Esophagus squamous epithelium (tissue), 5 donors: ENCODE measurements around the gene BICD2. TPM values are rescaled to one million over a fixed set of nuclear protein-coding genes. Genes with fewer than 3 reads are reported as not detected.
A peak's percentile ranks its signal among the peaks of the same experiment; 100 is the strongest.

Experiments
- DNase-seq: peaks from one replicate; lab custom pipeline; 2025; lab: John Stamatoyannopoulos, UW
- H3K27ac ChIP-seq, 4 donors: fragments of 200-600 bp; sonication (generic); one replicate each; pipeline ENCODE4 v1.5.1; 2016 to 2019; ENCODE audit warnings: mild to moderate bottlenecking in 1 of 4
- H3K27me3 ChIP-seq, 4 donors: fragments of 200-600 bp; sonication (generic); 1 replicate in 3 of 4; 2 replicates in 1 of 4; pipeline versions ENCODE4 v1.5.1 to v1.6.0; 2017 to 2021; ENCODE audit warnings: antibody characterized with exemption in 1 of 4
- H3K36me3 ChIP-seq, 3 donors: fragments of 200-600 bp; sonication (generic); one replicate each; pipeline ENCODE4 v1.5.1; 2016 to 2019
- H3K4me1 ChIP-seq, 3 donors: fragments of 200-600 bp; sonication (generic); one replicate each; pipeline ENCODE4 v1.5.1; 2017 to 2019
- H3K4me3 ChIP-seq, 4 donors: fragments of 200-600 bp; sonication (generic); 1 replicate in 3 of 4; 2 replicates in 1 of 4; pipeline ENCODE4 v1.5.1; 2016 to 2019; ENCODE audit warnings: mild to moderate bottlenecking in 2 of 4, moderate library complexity in 1 of 4
- H3K9me3 ChIP-seq, 3 donors: fragments of 200-600 bp; sonication (generic); one replicate each; pipeline ENCODE4 v1.5.1; 2016 to 2019
- CTCF ChIP-seq, 6 experiments: fragments of 450-650 bp in 4 of 6; fragments of 200-600 bp in 2 of 6; sonication (generic) in 2 of 6; IDR thresholded peaks; one replicate each; pipeline ENCODE4 v1.5.1; 2016 to 2019; ENCODE audit warnings: antibody characterized with exemption in 6 of 6, mild to moderate bottlenecking in 4 of 6, moderate library complexity in 4 of 6
- POLR2A ChIP-seq, 4 donors: fragments of 450-650 bp; IDR thresholded peaks; one replicate each; pipeline ENCODE4 v1.6.1; 2017; ENCODE audit warnings: antibody characterized with exemption in 4 of 4, mild to moderate bottlenecking in 4 of 4, moderate library complexity in 3 of 4
- WGBS, 2 donors: methylation state at CpG; one replicate each; pipeline ENCODE4 v1.1.5; 2018; 5-methylcytosine and 5-hydroxymethylcytosine counted together
- intact Hi-C: fragments of 100-400 bp; cut with DNase I; formaldehyde crosslinking; loops from one replicate; pipeline ENCODE4 v1.15.0; 2022
- total RNA-seq, 4 donors: library from RNA; depleted of rRNA; stranded (reverse); fragments of >200 nt; gene quantifications; one replicate each; pipeline ENCODE4 v1.1.0, GENCODE V29; 2016
- donor health status: DM: yes; HTN: yes; CAD: no.

Gene BICD2
- total RNA-seq, 4 donors from 2014 or later = 81.7 to 116 (median 91.1) TPM

DNA sequence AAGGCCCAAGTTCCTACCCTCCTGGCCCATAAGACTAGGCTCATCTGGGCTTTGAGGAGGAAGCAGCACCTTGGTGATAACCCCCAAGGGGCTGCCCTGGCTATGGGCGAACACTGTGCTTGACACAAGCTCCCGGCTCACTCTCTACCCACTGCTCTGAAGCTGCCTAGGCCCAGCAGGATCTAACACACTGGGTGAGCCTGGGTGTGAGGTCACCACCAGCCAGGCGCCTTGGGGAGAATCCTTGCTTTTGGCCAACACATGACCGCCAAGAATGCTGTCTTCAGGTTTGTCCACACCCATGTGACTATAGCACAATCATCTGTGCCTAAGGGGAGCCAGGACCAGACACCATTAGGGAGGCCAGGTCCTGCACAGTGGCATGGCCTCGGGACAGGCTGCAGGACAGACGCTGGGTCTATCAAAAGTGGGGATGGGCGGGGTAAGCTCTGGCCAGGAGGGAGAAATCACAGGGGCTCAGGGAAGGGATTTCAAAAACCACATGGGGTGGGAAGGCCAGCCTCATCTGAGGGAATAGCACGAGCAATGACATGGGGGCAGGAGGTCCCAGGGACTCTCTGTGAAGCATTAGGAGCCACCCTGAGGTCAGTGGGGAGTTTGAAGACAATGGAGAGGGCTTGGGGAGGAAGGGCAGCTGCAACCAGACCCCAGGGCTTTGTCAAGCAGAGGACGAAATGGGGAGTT is 29.6 kb downstream of the BICD2 start:
- Histone ChIP-seq H3K4me3 (no peak overlapping the region), H3K27me3 (no peaks in the 10 kb centered on the region), H3K4me1 (peaks cover 36 to 74% (median 52%) of the 10 kb centered on the region in 3 donors), H3K9me3 (no peaks in the 10 kb centered on the region), H3K36me3 (peaks cover 0 to under 1% (median 0%) of the 10 kb centered on the region in 3 donors), H3K27ac (peak overlapping the region in 2 of 4 donors; percentile 20 to 49)
- WGBS, 2 donors = 78 to 81% methylated on average over 4 of the region's 9 CpGs
- intact Hi-C loops = no loop called here
- TF ChIP-seq CTCF (IDR thresholded peaks at IDR 0.05) (no peak), POLR2A (IDR thresholded peaks at IDR 0.05) (no peak)
- DNase-seq = no peak

- no peak overlapping the region for H3K27ac ChIP-seq
- 83 to 100% methylated on average over 1 to 7 of the region's 8 CpGs for WGBS, 2 donors
- no peak overlapping the region for H3K4me3 ChIP-seq
- H3K4me1 ChIP-seq = peaks cover 15 to 72% (median 22%) of the 10 kb centered on the region in 3 donors
- intact Hi-C loops = no loop called here
- no peaks in the 10 kb centered on the region for H3K27me3 ChIP-seq
- no peak for TF ChIP-seq POLR2A (IDR thresholded peaks at IDR 0.05)
- H3K9me3 ChIP-seq = no peaks in the 10 kb centered on the region
- peaks cover 16 to 42% (median 22%) of the 10 kb centered on the region in 3 donors for H3K36me3 ChIP-seq
- no peak for DNase-seq
Observed at GRCh38 chr9:92730897-92731296, 33.7 kb downstream of the BICD2 start.

DNA sequence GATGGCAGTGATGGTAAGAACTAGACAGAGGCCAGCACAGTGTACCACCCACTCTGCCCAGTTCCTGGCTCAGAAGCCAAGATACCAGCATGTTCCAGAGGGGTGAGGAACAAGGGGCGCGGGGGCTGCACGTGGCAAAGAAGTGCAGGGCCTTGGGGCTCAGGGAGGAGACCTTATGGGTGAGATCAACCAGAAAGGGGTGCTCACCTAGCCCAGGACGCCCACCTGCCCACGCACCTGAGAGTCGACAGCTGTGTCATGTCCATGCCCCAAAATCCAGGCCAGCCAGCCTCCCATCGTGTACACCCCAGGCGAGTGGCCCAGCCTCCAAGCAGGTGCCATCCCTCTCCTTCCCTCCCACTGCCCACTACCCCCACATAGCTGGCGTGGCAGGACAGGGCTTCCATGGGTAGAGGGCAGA is 34.9 kb downstream of the BICD2 start:
- no peak overlapping the region for H3K27ac ChIP-seq
- no peaks in the 10 kb centered on the region for H3K27me3 ChIP-seq
- WGBS, 2 donors = 83 to 88% methylated on average over 5 of the region's 9 CpGs
- intact Hi-C loops = no loop called here
- H3K9me3 ChIP-seq = no peaks in the 10 kb centered on the region
- peaks cover 16 to 50% (median 22%) of the 10 kb centered on the region in 3 donors for H3K36me3 ChIP-seq
- TF ChIP-seq POLR2A (IDR thresholded peaks at IDR 0.05) (no peak), CTCF (IDR thresholded peaks at IDR 0.05) (no peak)
- H3K4me1 ChIP-seq = peaks cover 16 to 72% (median 21%) of the 10 kb centered on the region in 3 donors
- DNase-seq = no peak
- H3K4me3 ChIP-seq = no peak overlapping the region

- Histone ChIP-seq H3K4me3 (no peak overlapping the region), H3K27me3 (no peaks in the 10 kb centered on the region), H3K36me3 (peaks cover 16 to 50% (median 22%) of the 10 kb centered on the region in 3 donors), H3K4me1 (peaks cover 21 to 74% (median 26%) of the 10 kb centered on the region in 3 donors), H3K9me3 (no peaks in the 10 kb centered on the region), H3K27ac (no peak overlapping the region)
- intact Hi-C loops = no loop called here
- WGBS, 2 donors = 74 to 83% methylated on average over 9 to 16 of the region's 22 CpGs
- TF ChIP-seq CTCF (IDR thresholded peaks at IDR 0.05) = peak in 3 of 6 experiments; percentile 25 to 35 (median 25)
- no peak for TF ChIP-seq POLR2A (IDR thresholded peaks at IDR 0.05)
- DNase-seq = no peak
Observed at GRCh38 chr9:92728831-92729734, 35.5 kb downstream of the BICD2 start.

DNA sequence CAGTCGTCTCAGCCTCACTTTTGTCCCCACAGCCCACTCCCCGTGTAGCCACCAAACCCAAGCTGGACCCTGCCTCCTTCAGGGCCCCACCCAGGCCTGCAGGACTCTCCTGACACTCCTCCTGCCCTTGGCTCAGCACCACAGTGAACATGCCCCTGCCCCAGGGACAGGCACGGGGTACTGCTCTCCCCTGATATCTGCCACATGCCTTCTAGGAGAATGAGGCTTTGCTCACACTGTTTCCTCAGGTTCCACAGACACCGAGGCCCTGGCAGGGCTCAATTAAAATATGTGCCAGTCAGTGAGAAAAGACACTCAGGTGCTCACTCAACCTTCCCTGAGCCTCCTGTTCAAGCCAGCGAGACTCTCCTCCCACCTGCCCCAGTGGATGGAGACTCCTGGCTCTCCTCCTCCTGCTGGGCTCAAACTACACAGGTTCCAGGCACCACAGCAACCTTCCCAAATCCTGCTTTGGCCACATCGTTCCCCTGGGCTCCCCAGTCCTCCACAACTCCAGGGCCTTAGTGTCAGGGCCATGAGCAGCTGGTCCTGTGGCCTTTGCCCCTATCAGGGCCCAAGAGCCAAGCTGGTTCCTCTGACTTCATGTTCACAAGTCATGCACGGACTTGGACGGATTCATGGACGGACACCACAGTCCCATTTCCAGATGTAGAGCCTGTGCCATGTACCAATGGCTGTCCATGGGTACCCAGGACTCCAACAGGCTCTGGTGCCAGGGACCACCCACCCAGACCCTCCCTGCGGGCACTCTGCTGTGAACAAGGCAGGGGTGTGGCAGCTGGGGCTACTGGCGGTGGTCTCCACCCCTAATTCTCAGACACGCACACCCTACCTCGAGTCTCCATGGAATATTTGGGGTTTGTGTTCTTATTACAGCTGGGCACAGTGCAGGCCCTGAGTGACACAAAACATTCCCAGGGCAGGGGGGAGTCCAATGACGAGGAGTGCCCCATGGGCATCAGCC is 36.6 kb downstream of the BICD2 start:
- intact Hi-C loops = no loop called here
- TF ChIP-seq POLR2A (IDR thresholded peaks at IDR 0.05) (no peak), CTCF (IDR thresholded peaks at IDR 0.05) (no peak)
- Histone ChIP-seq H3K9me3 (no peaks in the 10 kb centered on the region), H3K36me3 (peaks cover 16 to 50% (median 22%) of the 10 kb centered on the region in 3 donors), H3K4me3 (no peak overlapping the region), H3K4me1 (peaks cover 23 to 85% (median 33%) of the 10 kb centered on the region in 3 donors), H3K27me3 (no peaks in the 10 kb centered on the region), H3K27ac (no peak overlapping the region)
- 87 to 90% methylated on average over 5 of the region's 14 CpGs for WGBS, 2 donors
- DNase-seq = no peak
